Tibial nerve (tissue), 4 donors: ENCODE data around the gene OR4C3. TPM values are rescaled to one million over a fixed set of nuclear protein-coding genes. Genes with fewer than 3 reads are reported as not detected.
"Not testable (repeated sequence)": the region's sequence is repeated elsewhere in the genome, so short reads cannot be mapped to it uniquely, and the experiment has no call there.

Source experiments
- DNase-seq, 2 donors: peaks; one replicate each; pipeline ENCODE4 v3.0.0-alpha.2; 2019; ENCODE audit warnings: low spot score in 2 of 2
- H3K27ac ChIP-seq, 4 donors: fragments of 200-600 bp; sonication (generic) in 3 of 4; one replicate each; pipeline ENCODE4 v1.5.1; 2017 to 2019; ENCODE audit warnings: mild to moderate bottlenecking in 1 of 4
- H3K27me3 ChIP-seq, 2 donors: fragments of 200-600 bp; sonication (generic) in 1 of 2; one replicate each; pipeline versions ENCODE4 v1.5.1 to v1.6.0; 2017 to 2019
- H3K36me3 ChIP-seq, 3 donors: fragments of 200-600 bp; sonication (generic); one replicate each; pipeline ENCODE4 v1.5.1; 2018 to 2019
- H3K4me1 ChIP-seq, 4 donors: fragments of 200-600 bp; sonication (generic) in 3 of 4; one replicate each; pipeline ENCODE4 v1.5.1; 2017 to 2019
- H3K4me3 ChIP-seq, 4 donors: fragments of 200-600 bp; sonication (generic) in 3 of 4; one replicate each; pipeline ENCODE4 v1.5.1; 2017 to 2019; ENCODE audit warnings: mild to moderate bottlenecking in 1 of 4, moderate library complexity in 1 of 4
- H3K9me3 ChIP-seq, 4 donors: fragments of 200-600 bp; sonication (generic) in 3 of 4; one replicate each; pipeline ENCODE4 v1.5.1; 2017 to 2019
- CTCF ChIP-seq, 5 experiments: fragments of 200-600 bp in 3 of 5; fragments of 450-650 bp in 2 of 5; sonication (generic) in 3 of 5; IDR thresholded peaks; one replicate each; pipeline ENCODE4 v1.5.1; 2016 to 2019; ENCODE audit warnings: antibody characterized with exemption in 5 of 5, mild to moderate bottlenecking in 3 of 5, moderate library complexity in 2 of 5
- EP300 ChIP-seq, 2 donors: sonication (generic); formaldehyde crosslinking; IDR thresholded peaks; one replicate each; pipeline ENCODE4 v1.6.1; 2017; ENCODE audit warnings: antibody characterized with exemption in 2 of 2, mild to moderate bottlenecking in 1 of 2
- POLR2A ChIP-seq, 2 donors: fragments of 450-650 bp; IDR thresholded peaks; one replicate each; pipeline ENCODE4 v1.6.1; 2017; ENCODE audit warnings: antibody characterized with exemption in 2 of 2, mild to moderate bottlenecking in 2 of 2, moderate library complexity in 2 of 2
- WGBS, 2 donors: methylation state at CpG; one replicate each; pipeline ENCODE4 v1.1.5; 2018; 5-methylcytosine and 5-hydroxymethylcytosine counted together
- total RNA-seq, 4 donors: library from RNA; depleted of rRNA; stranded (reverse); fragments of >200 nt; gene quantifications; one replicate each; pipeline ENCODE4 v1.1.0, GENCODE V29; 2016

OR4C3 gene
- total RNA-seq: not detected

GRCh38 chr11:48324620-48325019, at the start of gene OR4C3:
Gene OR4C3, plus strand, starts transcription at chr11:48324920. Its CDS starts 102 bp downstream, at chr11:48325022.
- not testable (repeated sequence) for H3K4me3 ChIP-seq, H3K27ac ChIP-seq, H3K36me3 ChIP-seq, DNase-seq, H3K27me3 ChIP-seq, H3K4me1 ChIP-seq, H3K9me3 ChIP-seq

- no peak for DNase-seq
- Histone ChIP-seq H3K4me3 (no peak within 1 kb of the TSS), H3K27ac (no peak within 1 kb of the TSS), H3K4me1 (no peaks in the 10 kb centered on the region), H3K27me3 (no peaks in the 10 kb centered on the region), H3K9me3 (peaks cover 0 to 1% (median 0%) of the 10 kb centered on the region in 4 donors), H3K36me3 (no peaks in the 10 kb centered on the region)
- 56 to 63% methylated on average over 1 of the region's 1 CpG for WGBS, 2 donors
- TF ChIP-seq CTCF (IDR thresholded peaks at IDR 0.05) (no peak), POLR2A (IDR thresholded peaks at IDR 0.05) (no peak), EP300 (IDR thresholded peaks at IDR 0.05) (no peak)
Observed at GRCh38 chr11:48305923-48306322, 18.8 kb upstream of the OR4C3 start, which contains the start of gene OR4S1. Gene OR4S1, plus strand, starts transcription at chr11:48306223. Its CDS starts 0 bp downstream, at chr11:48306223.

- no peak overlapping the region for H3K4me3 ChIP-seq
- 21 to 28% methylated on average over 5 of the region's 5 CpGs for WGBS, 2 donors
- DNase-seq: peak; percentile 23 to 64
- no peaks in the 10 kb centered on the region for H3K27me3 ChIP-seq
- no peak overlapping the region for H3K27ac ChIP-seq
- no peaks in the 10 kb centered on the region for H3K4me1 ChIP-seq
- no peaks in the 10 kb centered on the region for H3K36me3 ChIP-seq
- peaks cover 0 to 4% (median 2%) of the 10 kb centered on the region in 4 donors for H3K9me3 ChIP-seq
- TF ChIP-seq EP300 (IDR thresholded peaks at IDR 0.05) (no peak), POLR2A (IDR thresholded peaks at IDR 0.05) (no peak), CTCF (IDR thresholded peaks at IDR 0.05) (peak; percentile 31 to 75 (median 50))
Observed at GRCh38 chr11:48307760-48308386, 16.8 kb upstream of the OR4C3 start.

- H3K9me3 ChIP-seq: peaks cover 0 to 11% (median 2%) of the 10 kb centered on the region in 4 donors
- H3K4me3 ChIP-seq, H3K4me1 ChIP-seq, H3K27ac ChIP-seq, H3K36me3 ChIP-seq, H3K27me3 ChIP-seq, DNase-seq: not testable (repeated sequence)
- 27 to 39% methylated on average over 2 of the region's 2 CpGs for WGBS, 2 donors
Observed at GRCh38 chr11:48313590-48313989, 11.1 kb upstream of the OR4C3 start.

GRCh38 chr11:48319813-48320212, 4.9 kb upstream of the OR4C3 start:
- not testable (repeated sequence) for H3K9me3 ChIP-seq, H3K36me3 ChIP-seq, H3K27me3 ChIP-seq, DNase-seq, H3K4me3 ChIP-seq, H3K27ac ChIP-seq, H3K4me1 ChIP-seq
- 71 to 74% methylated on average over 2 of the region's 2 CpGs for WGBS, 2 donors

- no peaks in the 10 kb centered on the region for H3K4me1 ChIP-seq
- H3K27me3 ChIP-seq: no peaks in the 10 kb centered on the region
- H3K9me3 ChIP-seq: peaks cover 0 to 15% (median 0%) of the 10 kb centered on the region in 4 donors
- no peaks in the 10 kb centered on the region for H3K36me3 ChIP-seq
- 52% methylated on average over 2 of the region's 2 CpGs for whole genome bisulfite sequencing, 2 donors
- no peak overlapping the region for H3K27ac ChIP-seq
- no peak for DNase-seq
- no peak overlapping the region for H3K4me3 ChIP-seq
- TF ChIP-seq CTCF (IDR thresholded peaks at IDR 0.05): no peak
- TF ChIP-seq POLR2A (IDR thresholded peaks at IDR 0.05): no peak
- TF ChIP-seq EP300 (IDR thresholded peaks at IDR 0.05): no peak
Observed at GRCh38 chr11:48341466-48341865, 16.7 kb downstream of the OR4C3 start.

- H3K36me3 ChIP-seq, H3K4me1 ChIP-seq, DNase-seq, H3K27ac ChIP-seq, H3K27me3 ChIP-seq, H3K4me3 ChIP-seq: not testable (repeated sequence)
- H3K9me3 ChIP-seq: peaks cover 0 to 15% (median 0%) of the 10 kb centered on the region in 4 donors
- 60 to 64% methylated on average over 2 of the region's 2 CpGs for whole genome bisulfite sequencing, 2 donors
Observed at GRCh38 chr11:48342505-48342904, 17.8 kb downstream of the OR4C3 start.

GRCh38 chr11:48346286-48346685, 21.6 kb downstream of the OR4C3 start:
- peaks cover 0 to 25% (median 0%) of the 10 kb centered on the region in 4 donors for H3K9me3 ChIP-seq
- not testable (repeated sequence) for H3K4me1 ChIP-seq, H3K4me3 ChIP-seq, H3K27ac ChIP-seq, H3K27me3 ChIP-seq, DNase-seq, H3K36me3 ChIP-seq
- 66 to 88% methylated on average over 5 of the region's 5 CpGs for WGBS, 2 donors
